ENCODE data around the gene NMRAL1. TPM values are rescaled to one million over a fixed set of nuclear protein-coding genes. Genes with fewer than 3 reads are reported as not detected.

NMRAL1 gene
- total RNA-seq, 1 donor from 2014 or later: 21.9 TPM

DNA sequence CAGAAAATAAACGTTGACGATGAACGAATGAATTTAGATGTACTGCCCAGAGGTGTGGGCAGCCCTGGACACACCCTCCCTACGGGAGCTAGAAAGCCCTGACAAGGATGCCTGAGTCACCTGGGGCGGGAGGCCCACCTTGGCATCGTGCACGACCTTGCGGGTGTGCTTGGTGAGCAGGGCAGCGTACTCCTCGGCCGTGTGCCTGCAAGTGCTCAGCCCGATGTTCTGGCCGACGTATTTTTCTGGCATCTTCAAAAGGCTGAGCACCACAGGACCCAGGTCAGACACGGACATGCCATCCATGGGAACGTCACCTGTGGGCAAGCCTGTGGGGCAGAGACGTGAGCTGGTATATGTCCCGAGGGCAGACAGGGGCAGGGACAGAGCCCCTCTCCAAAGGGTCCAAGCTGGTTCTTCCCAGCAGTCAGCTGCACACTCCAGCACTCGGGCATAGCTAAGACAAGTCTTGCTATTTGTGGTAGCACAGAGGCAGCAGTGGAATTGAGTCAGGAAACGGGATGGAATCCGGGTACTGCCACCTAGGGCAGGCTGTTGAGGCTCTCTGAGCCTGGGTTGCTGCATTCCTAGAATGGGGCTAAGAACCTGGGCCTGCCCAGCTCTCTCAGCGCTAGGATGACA lies 10.8 kb downstream of the NMRAL1 start:
- intact Hi-C loops (cut with micrococcal nuclease): no loop called here
- H3K4me3 ChIP-seq: no peak overlapping the region
- no peaks in the 10 kb centered on the region for H3K9me3 ChIP-seq (replicated peaks)
- H3K27me3 ChIP-seq (ENCODE audit: low read depth): no peaks in the 10 kb centered on the region
- H3K4me1 ChIP-seq: peaks cover 25% of the 10 kb centered on the region
- TF ChIP-seq, protein P1, sequence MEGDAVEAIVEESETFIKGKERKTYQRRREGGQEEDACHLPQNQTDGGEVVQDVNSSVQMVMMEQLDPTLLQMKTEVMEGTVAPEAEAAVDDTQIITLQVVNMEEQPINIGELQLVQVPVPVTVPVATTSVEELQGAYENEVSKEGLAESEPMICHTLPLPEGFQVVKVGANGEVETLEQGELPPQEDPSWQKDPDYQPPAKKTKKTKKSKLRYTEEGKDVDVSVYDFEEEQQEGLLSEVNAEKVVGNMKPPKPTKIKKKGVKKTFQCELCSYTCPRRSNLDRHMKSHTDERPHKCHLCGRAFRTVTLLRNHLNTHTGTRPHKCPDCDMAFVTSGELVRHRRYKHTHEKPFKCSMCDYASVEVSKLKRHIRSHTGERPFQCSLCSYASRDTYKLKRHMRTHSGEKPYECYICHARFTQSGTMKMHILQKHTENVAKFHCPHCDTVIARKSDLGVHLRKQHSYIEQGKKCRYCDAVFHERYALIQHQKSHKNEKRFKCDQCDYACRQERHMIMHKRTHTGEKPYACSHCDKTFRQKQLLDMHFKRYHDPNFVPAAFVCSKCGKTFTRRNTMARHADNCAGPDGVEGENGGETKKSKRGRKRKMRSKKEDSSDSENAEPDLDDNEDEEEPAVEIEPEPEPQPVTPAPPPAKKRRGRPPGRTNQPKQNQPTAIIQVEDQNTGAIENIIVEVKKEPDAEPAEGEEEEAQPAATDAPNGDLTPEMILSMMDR (IDR thresholded peaks at IDR 0.05; ENCODE audit: borderline replicate concordance): no peak
- no peak for DNase-seq
- H3K36me3 ChIP-seq: peaks cover 29% of the 10 kb centered on the region
- H3K27ac ChIP-seq (replicated peaks): no peak overlapping the region

DNA sequence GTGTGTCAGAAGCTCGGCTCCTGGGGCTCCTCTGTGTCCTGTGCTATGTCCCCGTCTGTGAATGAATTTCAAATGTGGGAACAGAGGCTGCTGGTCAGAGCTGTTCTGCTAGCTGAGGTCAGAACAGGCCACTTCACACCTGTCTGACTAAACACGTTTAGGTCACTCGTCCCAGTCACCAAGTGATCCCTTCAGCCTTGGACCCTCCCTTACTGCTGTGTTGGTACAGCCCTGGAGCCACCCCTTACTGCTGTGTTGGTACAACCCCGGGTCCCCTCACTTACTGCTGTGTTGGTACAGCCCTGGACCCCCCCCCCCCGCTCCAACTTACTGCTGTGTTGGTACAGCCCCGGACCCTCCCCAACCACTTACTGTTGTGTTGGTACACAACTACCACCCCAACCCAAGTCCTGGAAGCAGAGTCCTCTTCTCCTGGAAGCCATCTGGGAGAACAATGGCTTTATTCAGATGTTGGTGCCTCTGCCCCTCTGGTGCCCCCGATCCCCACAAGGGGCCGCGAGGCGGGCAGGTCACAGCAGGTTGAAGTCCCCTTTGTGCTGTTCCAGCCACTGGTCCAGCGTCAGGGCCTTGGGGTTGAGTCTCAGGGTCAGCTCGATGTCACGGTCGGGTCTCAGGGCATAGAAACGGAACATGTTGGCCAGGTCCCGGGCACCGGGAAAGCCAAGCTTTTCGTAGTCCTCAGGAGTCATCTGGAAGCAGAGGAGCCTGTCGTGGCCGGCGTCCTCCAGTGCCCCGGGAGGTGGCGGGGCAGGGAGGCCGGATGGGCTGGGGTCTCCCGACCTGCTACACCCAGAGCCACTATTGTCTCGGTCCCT lies 13.0 kb downstream of the NMRAL1 start:
- H3K4me3 ChIP-seq: no peak overlapping the region
- intact Hi-C loops (cut with micrococcal nuclease): no loop called here
- no peak for DNase-seq
- H3K36me3 ChIP-seq: peaks cover 31% of the 10 kb centered on the region
- no peaks in the 10 kb centered on the region for H3K9me3 ChIP-seq (replicated peaks)
- TF ChIP-seq, protein P1 (IDR thresholded peaks at IDR 0.05; ENCODE audit: borderline replicate concordance): no peak
- no peaks in the 10 kb centered on the region for H3K27me3 ChIP-seq (ENCODE audit: low read depth)
- H3K27ac ChIP-seq (replicated peaks): no peak overlapping the region
- H3K4me1 ChIP-seq: peaks cover 21% of the 10 kb centered on the region

DNA sequence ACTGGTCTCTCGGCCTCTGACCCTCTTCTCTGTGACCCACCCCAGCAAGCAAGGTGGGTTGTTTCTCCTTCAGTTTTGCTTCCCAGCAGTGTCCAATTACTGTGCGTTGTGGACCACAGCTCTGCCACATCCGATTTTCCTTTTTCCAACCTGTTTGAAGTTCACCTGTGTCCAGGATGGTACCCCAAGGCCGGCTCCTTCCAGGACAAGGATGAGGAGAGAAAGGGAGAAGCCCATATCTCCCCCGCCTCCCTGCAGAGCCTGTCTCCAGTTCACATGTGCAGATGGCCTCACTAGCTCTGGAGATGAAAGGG lies 13.5 kb downstream of the NMRAL1 start:
- H3K36me3 ChIP-seq: peaks cover 35% of the 10 kb centered on the region
- peaks cover 17% of the 10 kb centered on the region for H3K4me1 ChIP-seq
- H3K27ac ChIP-seq (replicated peaks): no peak overlapping the region
- H3K27me3 ChIP-seq (ENCODE audit: low read depth): no peaks in the 10 kb centered on the region
- no peak overlapping the region for H3K4me3 ChIP-seq
- intact Hi-C loops (cut with micrococcal nuclease): no loop called here
- DNase-seq: no peak
- no peaks in the 10 kb centered on the region for H3K9me3 ChIP-seq (replicated peaks)
- TF ChIP-seq, protein P1 (IDR thresholded peaks at IDR 0.05; ENCODE audit: borderline replicate concordance): no peak

DNA sequence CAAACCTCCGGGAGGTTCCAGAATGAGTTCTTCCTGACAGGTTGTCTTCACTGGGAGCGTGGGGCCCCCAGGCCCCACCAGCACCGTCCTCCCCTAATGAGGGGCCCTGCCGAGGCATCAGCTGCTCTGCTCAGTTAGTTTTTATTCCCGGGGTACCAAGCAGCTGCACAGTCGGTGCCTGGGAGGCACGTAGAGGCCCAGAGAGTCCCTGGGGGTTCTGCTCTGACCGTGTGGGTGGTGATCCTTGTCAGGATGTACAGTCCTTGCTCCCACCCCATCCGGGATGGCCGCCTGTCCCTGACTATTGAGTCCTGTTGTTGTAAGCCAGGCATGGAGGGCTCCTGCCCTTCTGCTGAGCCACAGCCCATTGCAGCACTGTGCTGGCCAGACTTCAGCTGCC lies 18.5 kb downstream of the NMRAL1 start:
- H3K27me3 ChIP-seq (ENCODE audit: low read depth): no peaks in the 10 kb centered on the region
- H3K27ac ChIP-seq (replicated peaks): no peak overlapping the region
- peaks cover 76% of the 10 kb centered on the region for H3K36me3 ChIP-seq
- no peaks in the 10 kb centered on the region for H3K9me3 ChIP-seq (replicated peaks)
- no peaks in the 10 kb centered on the region for H3K4me1 ChIP-seq
- no peak for DNase-seq
- H3K4me3 ChIP-seq: no peak overlapping the region
- TF ChIP-seq, protein P1 (IDR thresholded peaks at IDR 0.05; ENCODE audit: borderline replicate concordance): no peak
- intact Hi-C loops (cut with micrococcal nuclease): no loop called here

DNA sequence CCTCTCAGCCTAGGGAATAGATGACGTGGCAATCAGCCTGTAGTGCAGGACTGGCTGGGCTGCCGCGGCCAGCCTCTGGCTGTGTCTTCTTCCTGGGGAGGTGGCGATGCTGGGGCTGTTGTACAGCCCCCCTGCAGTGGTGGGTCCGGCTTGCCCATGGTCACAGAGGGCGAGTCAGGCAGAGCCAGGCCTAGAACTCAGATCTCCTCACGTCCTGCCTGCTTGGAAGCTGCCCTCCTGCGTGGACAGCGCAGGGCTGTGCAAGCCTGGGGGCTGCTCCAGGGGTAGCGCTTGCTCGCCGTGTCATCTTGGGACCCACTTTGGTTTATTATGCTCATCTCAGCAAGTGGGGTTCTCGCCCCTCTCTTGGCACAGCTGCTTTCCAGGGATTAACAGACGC lies 19.3 kb downstream of the NMRAL1 start:
- TF ChIP-seq, protein P1 (IDR thresholded peaks at IDR 0.05; ENCODE audit: borderline replicate concordance): no peak
- Histone ChIP-seq H3K4me1 (no peaks in the 10 kb centered on the region), H3K27ac (replicated peaks) (no peak overlapping the region), H3K36me3 (peaks cover 82% of the 10 kb centered on the region), H3K27me3 (ENCODE audit: low read depth) (no peaks in the 10 kb centered on the region), H3K4me3 (no peak overlapping the region), H3K9me3 (replicated peaks) (no peaks in the 10 kb centered on the region)
- no peak for DNase-seq
- intact Hi-C loops (cut with micrococcal nuclease): no loop called here

Data from left ventricle myocardium inferior (tissue), 1 donor.